ENCODE results near the gene HOXA5.
A peak's percentile ranks its signal among the peaks of the same experiment; 100 is the strongest.

The HOXA5 gene

GRCh38 chr7:27171325-27171636 is 27.8 kb upstream of the HOXA5 start:
- ChIA-PET POLR2A (ENCODE audit: low non-redundant PET) (no interaction called here), CTCF (interaction anchor here (0.6 to 4.1 kb wide), 5 partner anchors 8 to 873 kb away, joined by 3 to 30 read pairs (median 4); no protein-coding TSS in a partner anchor)
- TF ChIP-seq CTCF (conservative IDR thresholded peaks at IDR 0.05; ENCODE audit: low read depth), result no peak
- peak overlapping the region; percentile 95 for H3K27ac ChIP-seq
- DNase-seq (ENCODE audit: low spot score), result no peak

- TF ChIP-seq CTCF (conservative IDR thresholded peaks at IDR 0.05; ENCODE audit: low read depth), result no peak
- ChIA-PET CTCF (interaction anchor here (0.7 to 4.1 kb wide), 3 partner anchors 9 to 604 kb away, joined by 3 to 30 read pairs (median 3); no protein-coding TSS in a partner anchor), POLR2A (ENCODE audit: low non-redundant PET) (no interaction called here)
- DNase-seq (ENCODE audit: low spot score), result no peak
- peak overlapping the region; percentile 96 for H3K27ac ChIP-seq
These were observed 27.2 kb upstream of the HOXA5 start for GRCh38 chr7:27170426-27171324.

- no peak for TF ChIP-seq CTCF (conservative IDR thresholded peaks at IDR 0.05; ENCODE audit: low read depth)
- H3K27ac ChIP-seq, result peak overlapping the region; percentile 96
- POLR2A ChIA-PET (ENCODE audit: low non-redundant PET), result no interaction called here
- no peak for DNase-seq (ENCODE audit: low spot score)
- CTCF ChIA-PET, result interaction anchor here (0.7 to 4.1 kb wide), 3 partner anchors 10 to 605 kb away, joined by 3 to 30 read pairs (median 3); no protein-coding TSS in a partner anchor
These were observed 26.4 kb upstream of the HOXA5 start for GRCh38 chr7:27169658-27170425.

- ChIA-PET POLR2A (ENCODE audit: low non-redundant PET) (interaction anchor here (0.6 kb wide), 1 partner anchor 37 kb away, joined by 3 read pairs; no protein-coding TSS in a partner anchor), CTCF (interaction anchor here (0.5 to 4.1 kb wide), 4 partner anchors 11 to 883 kb away, joined by 3 to 30 read pairs (median 4); partner anchors contain the start of gene HOXA3)
- TF ChIP-seq CTCF (conservative IDR thresholded peaks at IDR 0.05; ENCODE audit: low read depth), result peak; percentile 52; the same call in 1 of the 2 replicates
- peak overlapping the region; percentile 96 for H3K27ac ChIP-seq
- DNase-seq (ENCODE audit: low spot score), result no peak
These were observed 24.9 kb upstream of the HOXA5 start for GRCh38 chr7:27168265-27168947.

GRCh38 chr7:27167916-27168264 is 24.4 kb upstream of the HOXA5 start:
- CTCF ChIA-PET, result interaction anchor here (0.6 to 4.1 kb wide), 4 partner anchors 12 to 308 kb away, joined by 3 to 30 read pairs (median 3); partner anchors contain the start of gene HOXA3

More at GRCh38 chr7:27167916-27168264, 24.4 kb upstream of the HOXA5 start:
- POLR2A ChIA-PET (ENCODE audit: low non-redundant PET), result no interaction called here
- TF ChIP-seq CTCF (conservative IDR thresholded peaks at IDR 0.05; ENCODE audit: low read depth), result no peak
- DNase-seq (ENCODE audit: low spot score), result no peak
- H3K27ac ChIP-seq, result peak overlapping the region; percentile 96

All from RWPE1 (cell line).